NCI-H2107 treated with DMSO at 0.1 percent for 48 hours (cell line): ENCODE results near the gene CCDC33.

Source experiments
- DNase-seq: peaks from one replicate; lab custom pipeline; 2025; ENCODE audit not compliant: unreplicated experiment; lab: John Stamatoyannopoulos, UW

The CCDC33 gene

DNA sequence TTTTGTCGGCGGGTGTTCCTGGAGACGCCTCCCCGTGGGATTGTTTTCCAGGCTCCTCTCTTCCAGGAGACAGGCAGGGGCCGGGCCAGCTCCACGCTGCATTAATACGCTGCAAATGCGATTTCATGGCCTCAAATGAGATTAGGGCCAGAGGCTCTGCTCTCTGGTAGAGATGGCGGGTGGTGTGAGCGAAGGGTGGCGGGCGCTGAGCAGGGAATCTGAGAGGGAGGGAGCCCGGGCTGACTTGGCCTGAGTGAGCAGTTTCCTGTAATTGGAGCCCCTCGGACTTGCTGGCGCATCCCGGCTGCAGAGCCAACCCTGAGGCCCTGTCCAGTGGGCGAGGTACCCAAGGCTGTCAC lies 7.4 kb upstream of the CCDC33 start:
- no peak for DNase-seq

DNA sequence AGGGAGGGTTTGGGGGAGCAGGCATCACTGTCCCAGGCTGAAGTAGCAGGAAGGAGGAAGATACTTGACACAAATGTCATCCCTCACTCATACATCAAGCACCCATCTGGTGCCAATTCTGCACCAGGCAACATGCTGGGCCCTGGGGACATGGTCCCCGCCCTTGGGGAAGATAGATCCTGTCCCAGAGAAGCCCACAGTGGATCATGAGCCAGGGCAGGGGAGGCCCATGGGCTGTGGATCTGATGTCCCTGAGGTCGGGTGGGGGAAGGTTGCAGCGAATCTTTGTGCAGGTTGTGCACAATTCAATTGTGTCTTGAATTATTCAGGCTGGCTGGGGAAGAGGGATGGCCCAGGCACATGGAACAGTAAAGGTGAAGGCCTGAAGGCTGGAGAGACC lies 6.4 kb upstream of the CCDC33 start:
- no peak for DNase-seq

DNA sequence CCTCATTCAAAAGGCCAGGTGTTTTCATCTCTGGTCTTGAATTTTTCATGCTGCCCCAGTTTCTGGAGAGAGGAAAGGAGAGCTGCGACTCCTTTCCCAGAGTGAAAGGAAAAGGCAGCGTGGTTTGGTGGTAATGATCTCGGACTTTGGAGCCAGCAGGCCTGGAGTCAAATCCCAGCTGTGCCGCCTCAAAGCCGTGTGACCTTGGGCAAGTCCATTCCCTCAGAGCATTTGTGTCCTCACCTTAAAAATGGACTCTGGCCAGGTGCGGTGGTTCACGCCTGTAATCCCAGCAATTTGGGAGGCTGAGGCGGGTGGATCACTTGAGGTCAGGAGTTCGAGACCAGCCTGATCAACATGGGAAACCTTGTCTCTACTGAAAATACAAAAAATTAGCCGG lies 4.7 kb upstream of the CCDC33 start:
- DNase-seq = no peak

DNA sequence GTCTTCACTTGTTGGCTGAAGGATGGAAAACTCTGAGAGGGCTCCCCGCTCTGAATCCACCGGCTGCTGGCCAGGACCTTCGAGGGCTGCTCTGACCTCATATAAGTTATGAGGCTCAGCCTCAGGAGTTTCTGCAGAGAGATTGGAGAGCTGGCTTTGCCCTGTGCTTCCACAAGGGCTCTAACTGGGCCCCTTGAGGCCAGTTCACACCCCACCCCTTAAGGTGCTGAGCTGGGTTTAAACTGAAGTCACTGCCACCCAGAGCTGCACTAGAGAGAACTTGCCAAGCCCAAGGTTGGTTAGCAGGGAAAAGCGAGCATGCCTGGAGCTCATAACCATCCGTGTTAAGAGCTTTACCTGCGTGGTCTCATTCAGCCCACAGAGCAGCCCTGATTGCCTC lies 2.8 kb upstream of the CCDC33 start:
- DNase-seq = no peak

DNA sequence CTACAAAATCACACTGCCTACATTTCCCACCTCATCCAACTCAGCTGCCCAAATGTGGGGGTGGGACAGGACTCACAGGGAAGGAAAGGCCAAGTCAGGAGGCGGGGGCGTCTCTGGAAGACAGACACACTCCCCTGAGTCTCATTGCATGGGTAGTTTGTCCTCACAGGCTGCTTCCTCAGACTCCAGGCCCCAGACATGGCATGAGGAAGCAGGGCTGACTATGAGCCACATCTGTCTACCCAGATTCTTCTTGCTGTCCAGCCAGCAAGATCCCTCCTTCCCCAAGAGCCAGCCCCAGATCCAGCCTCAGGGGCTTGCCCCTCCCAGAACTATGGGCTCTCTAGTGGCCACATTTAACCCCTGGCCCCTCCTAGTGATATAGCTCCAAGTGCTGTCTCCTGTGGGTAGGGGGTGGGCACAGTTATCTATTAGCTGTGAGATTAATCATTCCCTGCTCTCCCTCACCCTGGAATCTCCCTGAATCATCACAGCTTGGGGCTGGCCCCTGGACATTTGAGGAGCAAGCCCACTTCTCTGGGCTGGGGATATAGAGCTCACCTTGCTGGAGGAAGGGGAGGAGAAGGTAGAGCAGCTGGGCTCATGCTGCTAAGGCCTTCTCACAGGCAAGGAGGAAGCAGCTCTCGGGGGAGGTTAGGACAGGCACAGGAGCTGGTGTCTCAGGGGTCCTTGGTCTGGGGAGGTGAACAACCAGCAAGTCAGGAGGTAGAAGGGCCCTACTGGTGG lies 2.1 kb upstream of the CCDC33 start:
- no peak for DNase-seq

DNA sequence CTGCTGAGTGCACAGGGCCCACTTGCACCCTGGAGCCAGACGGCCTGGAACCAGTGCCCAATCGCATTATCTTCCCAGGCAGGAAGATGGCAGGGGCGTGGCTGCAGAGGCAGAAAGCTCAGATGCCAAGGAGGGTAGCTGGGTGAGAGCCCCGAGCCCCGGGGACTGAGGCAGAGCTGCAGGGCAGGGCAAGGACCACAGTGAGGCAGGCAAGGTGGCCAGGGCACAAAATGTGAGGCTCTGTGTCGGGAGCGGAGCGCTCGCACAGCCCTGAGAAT lies 1.6 kb upstream of the CCDC33 start:
- DNase-seq = no peak

DNA sequence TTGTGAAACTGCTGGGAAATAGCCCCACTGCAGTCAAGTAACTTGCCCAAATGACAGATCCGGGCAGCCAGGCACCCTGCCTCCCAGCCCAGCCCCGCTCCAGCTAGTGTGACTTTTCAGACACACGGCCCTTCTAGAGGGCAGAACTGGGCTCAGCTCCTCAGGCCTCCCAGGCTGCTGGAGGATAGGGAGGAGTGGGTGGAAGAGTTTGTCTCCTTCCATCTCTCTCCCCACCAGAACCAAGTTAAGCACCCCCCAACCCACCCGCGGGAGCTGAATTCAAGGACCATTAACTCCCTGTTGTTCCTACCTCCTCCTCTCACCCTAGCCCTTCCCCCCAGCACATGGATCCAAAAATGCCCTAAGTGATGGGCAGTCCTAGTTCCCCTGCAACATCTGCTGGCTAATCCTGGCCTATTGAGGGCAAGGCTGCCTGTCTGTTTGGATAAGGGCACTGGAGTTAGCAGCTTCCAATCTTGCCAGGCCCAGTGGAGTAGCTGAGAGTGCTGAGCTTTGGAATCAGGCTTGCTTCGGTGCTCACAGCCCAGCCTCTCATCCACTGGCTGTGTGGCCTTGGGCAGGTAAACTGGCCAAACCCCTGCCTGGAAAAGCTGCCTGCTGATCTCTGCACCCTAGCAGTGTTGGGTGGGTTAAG lies 3.1 kb downstream of the CCDC33 start:
- DNase-seq = no peak

DNA sequence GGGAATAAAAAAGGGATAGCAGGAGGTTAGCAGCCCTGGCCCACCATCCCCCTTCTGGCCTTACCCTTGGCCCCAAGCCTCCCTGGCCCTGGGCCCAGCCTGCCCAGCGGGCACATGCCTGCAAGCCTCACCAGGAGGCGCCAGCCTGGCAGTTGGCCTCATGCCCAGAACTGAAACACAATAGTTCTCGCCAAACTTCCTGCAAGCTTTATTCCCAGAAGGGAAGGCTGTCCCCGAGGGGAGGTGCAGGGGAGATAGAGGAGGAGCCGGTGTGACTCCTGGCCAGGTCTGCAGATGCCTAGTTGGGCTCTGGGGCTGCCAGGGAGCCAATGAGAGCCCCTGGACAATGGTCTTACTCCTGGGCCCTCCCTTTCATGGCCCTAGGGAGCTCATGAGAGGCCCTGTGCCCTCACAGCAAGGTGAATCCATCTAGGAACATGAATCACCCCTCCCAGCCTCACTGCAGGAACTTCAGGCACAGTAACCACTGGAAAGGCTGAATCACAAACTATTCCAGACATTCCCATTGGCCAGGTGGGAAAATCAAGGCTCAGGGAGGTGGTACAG lies 4.0 kb downstream of the CCDC33 start:
- DNase-seq = peak; percentile 92

DNA sequence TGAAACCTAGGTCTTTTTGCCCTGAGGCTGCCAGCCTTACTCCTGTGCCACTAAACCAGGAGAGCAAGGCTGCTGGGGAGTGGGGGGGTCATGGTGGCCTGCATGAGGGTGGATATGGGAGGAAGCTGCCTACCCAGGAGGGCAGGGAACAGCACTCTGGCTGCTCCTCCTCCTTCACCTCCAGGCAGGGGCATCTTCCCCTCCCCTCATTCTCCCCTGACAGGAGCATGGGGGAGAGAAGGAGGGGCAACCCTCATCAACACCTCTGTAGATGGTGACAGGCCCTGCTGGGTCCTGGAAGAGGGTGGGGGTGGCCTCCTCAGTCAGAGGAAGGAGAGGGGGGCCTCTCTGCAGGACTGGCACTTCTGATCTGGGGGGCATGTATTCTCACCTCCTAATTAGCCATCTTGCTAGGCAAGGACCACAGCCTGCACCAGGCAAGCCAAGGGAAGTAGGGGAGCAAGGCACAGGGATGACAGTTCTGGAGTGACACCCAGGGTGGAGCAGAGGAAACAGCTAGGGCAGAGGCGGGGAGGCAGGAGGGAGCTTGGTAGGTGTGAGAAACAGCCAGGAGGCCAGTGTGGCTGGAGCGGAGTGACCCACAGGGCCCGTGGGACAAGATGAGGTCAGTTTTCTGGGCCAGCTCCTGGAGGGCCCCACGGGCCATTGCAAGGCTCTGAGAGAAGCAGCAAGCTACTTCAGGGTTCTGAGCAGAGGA lies 4.9 kb downstream of the CCDC33 start:
- no peak for DNase-seq

DNA sequence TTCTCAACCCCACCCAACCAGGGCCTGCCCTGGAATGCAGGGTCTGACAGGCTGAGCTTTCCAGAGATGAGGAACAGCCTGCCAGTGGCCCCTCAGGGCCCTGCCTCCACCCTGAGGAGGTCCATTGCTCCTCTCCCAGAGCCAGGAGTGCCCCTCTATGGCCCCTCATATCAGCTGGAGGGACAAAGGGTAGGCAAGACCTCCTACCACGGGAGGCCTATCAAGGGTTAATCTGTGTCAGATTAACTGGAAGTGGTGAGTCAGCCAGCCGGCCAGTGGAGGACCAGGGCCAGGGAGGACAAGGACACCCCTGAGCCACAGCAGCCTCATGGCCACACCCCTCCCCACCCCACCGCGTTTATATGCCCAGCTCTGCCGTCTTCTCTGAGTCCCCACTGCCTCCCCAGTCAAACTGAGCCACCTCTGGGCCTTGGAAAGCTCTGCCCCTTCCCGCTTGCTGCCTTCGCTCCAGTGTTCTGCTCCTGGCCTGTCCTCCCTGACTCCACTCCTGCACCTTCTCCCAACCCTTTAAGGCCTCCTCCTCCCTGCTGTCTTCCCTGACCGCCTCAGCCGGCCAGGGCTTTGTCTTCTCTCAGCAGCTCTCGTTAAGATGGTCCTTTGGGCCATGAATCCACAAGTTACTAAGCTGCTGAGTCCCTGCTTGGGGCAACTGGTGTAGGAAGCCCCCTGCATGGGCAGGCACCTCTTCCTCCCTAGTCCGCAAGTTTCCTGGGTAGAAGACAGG lies 6.5 kb downstream of the CCDC33 start:
- no peak for DNase-seq

DNA sequence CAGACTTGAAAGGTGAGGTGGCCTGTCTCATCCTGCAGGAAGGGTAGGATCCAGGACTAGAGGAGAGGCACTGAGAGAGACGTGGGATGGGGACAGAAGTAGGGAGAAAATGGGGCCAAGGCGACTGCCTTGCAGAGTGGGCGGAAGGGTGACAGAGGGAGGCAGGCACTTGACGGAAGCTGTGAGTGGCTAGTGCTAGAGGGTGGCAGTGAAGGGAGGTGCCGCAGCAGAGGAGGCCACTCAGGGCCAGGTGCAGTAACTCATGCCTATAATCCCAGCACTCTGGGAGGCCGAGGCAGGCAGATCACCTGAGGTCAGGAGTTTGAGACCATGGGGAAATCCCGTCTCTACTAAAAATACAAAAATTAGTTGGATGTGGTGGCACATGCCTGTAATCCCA lies 7.3 kb downstream of the CCDC33 start:
- DNase-seq = peak; percentile 39

DNA sequence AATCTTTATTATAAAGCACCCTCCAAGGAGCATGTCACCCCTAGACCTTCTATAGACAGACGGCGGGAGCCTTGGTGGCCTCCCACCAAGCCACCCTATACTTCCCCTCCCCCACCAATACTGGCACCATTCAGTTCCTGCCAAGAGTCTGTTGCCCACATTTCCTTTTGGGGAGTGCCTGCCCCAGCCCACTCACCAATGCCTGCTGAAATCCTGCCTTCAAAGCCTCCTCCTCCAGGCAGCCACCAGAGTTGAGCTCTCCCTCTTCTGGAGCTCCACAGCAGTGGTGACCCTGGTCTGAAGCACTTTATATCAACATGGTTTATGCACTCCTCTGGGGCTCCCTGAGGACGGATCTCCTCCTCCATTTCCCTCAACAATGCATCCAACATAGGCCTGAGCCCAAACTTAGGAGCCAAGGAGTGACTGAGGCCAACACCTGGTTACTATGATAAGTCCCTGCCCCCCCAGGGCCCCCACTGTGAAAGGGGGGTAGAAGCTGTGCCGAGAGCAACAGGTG lies 8.8 kb downstream of the CCDC33 start:
- DNase-seq = no peak

DNA sequence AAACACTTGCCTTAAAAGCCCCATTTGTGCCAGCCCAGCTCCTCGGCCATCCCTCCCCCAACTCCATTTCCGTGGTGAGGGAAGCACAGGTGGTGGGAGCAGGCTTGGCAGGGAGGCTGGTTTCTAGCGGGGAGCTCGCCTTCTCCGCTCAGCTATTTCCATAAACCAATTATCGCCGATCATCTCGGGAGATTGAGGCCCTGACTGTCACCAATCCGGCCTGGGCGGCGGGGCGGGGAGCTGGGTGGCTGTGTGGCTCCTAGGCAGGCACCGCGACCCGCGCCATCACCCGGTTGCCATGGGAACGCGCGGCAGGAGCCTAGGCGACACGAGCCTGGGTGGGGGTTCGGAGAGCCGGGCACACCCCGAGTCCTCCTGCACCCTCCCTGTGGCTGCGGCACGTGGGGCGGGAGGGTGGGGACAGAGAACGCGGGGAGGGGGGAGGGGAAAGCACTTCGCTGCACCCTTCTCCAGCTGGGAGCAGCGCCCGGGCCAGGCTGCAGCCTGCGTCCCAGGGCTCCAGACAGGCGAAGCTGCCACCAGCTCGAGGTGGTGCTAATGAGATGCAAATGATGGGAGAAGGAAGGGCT lies 9.3 kb downstream of the CCDC33 start:
- peak; percentile 81 for DNase-seq

DNA sequence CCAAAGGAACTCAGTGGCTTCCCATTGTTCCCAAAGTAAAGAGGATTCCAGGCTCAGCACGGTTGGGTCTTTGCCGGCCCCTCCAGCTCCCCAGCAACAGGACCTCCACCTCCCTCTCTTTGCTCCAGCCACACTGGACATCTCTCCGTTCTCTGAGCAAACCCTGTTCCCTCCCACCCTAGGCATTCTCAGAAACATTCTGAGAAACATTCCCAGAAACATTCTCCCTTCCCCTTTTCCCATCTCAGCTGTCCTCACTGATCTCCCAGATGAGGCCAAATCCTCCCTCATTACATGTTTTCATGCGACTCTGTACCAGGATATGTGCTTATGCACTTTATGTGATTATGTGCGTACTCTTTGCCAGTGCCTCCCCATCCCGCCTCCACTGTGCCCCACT lies 14.1 kb downstream of the CCDC33 start:
- no peak for DNase-seq

DNA sequence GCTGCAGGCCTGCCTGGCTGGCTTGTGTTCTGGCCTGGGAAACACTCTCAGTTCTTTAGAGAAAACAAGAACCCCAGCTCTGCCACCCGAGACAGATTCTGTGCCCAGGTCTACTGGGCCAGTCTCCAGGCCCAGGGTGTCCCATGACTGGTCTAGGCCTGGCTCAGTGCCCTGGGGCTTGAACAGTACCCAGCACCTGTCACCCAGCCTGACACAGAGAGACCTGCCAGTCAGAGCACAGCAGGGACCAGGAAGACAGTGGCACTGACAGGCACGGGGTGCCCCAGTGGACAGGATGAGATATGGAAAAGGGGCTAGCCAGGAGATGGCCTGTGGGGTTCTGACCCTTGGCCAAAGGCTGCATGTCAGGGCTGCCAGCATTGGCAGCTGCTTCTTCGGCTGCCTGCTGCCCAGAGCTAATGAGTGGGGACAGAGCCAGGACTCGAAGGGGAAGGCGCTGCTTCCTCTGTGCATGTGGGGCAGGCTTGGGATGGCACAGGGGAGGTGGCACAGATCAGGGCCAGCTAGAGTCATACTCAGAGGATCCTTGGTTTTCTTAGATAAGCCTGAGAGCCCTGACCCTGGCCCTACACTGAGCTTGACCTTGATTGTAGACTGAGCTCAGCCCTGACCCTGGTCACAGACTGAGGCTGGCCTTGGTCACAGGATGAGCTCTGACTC lies 15.1 kb downstream of the CCDC33 start:
- DNase-seq = peak; percentile 23

DNA sequence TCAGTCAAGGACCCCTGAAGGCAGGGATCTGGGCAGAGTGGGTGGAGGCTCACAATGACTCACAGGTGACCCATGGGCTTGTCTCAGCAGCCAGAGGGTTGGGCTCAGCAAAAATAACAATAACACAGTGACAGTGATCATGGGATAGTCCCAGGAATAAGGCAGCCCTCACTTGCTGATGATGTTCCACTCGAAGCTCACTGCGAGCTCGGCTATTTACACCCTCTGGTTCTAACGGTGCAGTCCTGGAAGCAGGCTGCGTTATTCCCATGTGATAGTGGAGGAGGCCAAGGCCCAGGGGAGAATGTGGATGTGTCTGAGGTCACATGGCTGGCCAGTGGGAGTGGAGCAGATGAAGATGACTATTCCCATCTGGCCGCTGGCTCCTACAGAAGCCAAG lies 16.2 kb downstream of the CCDC33 start:
- DNase-seq = no peak

DNA sequence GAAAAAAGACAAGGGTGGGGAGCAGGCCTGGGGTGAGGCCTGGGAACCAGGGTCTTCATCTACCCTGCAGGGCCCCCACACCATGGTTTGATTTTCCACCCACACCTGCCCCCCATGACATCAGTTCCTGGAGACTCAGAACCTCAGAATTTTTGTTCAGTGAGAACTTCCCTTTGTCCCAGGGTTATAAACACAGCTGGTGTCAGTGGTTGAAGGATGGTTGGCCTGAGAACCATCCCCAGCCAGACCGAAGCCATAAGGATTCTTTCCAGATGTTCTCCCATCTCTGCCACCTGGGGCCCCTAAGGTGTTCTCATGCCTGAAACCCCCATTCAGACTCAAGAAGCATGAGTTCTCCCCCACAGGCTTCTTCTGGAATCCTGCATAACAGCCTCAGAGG lies 16.6 kb downstream of the CCDC33 start:
- no peak for DNase-seq

DNA sequence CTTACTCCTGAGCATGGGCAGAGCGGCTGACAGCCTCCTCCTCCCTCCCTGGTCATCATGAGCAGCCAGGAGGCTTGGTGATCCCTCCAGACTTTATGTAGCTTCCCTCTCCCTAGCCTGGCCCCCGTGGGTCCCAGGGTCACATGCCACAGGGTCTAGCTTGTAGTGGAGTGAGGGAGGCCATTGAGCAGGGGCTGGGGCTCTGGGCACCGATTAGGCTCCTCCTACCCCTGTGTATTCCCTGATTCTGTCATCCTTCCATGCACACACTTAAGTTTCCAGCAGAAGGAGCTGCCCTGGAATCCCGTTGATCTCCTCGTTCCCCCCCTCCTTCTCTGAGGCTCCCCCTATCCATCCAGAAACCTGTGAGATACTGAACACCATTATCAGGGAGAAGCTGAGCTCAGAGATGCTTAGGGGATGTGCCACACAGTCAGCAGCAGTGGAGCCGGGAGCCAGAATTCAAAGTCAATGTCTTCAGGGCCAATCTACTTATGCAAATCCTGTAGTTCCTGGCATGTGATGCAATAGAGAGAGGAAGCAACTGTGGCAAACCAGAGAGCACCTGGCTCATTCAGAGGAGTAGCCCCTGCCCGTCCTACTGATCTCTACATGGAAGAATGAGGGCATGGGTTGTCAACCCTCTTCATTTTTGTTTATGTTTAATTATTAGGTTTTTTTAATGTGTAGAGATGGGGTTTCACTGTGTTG lies 17.2 kb downstream of the CCDC33 start:
- no peak for DNase-seq

DNA sequence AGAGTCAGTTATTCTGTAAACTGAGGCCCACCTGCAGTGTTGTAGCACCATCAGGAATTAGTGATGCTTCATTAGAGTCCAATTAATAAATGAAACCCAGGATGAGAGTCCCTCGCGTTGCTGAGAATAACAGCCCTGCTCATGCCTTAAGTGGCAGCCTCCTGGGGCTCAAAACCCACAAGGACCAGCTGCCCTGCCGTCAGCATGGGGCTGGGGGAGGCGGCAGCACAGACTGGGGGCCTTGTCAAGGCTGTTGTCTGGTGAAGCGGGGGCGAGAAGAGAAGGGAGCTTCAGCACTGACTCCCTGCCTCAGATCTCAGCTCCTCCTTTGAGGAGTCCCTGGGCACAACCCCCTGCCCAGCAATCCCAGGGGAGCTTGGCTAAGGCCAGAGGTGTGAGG lies 21.0 kb downstream of the CCDC33 start:
- no peak for DNase-seq

DNA sequence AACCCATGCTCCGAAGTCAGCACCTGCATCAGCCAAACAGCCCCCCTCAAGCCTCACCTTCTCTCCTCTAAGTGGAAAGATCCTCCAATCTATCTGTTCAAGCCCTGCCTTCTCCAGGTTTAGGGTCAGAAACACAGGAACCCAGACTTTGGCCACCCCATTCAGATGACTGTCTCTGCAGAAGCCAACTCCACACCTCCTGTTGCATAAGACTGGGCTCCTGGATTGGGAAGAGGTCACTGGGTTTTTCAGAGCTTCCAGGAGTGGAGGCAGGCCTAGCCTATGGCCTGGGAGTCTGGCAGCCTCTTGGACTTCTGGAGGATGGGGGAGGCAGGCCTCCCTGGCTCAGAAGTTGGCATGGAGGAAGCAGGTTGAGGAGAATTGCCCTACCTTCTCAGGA lies 21.5 kb downstream of the CCDC33 start:
- DNase-seq = no peak
